ENCODE data around the gene RHOV.

The RHOV gene

DNA sequence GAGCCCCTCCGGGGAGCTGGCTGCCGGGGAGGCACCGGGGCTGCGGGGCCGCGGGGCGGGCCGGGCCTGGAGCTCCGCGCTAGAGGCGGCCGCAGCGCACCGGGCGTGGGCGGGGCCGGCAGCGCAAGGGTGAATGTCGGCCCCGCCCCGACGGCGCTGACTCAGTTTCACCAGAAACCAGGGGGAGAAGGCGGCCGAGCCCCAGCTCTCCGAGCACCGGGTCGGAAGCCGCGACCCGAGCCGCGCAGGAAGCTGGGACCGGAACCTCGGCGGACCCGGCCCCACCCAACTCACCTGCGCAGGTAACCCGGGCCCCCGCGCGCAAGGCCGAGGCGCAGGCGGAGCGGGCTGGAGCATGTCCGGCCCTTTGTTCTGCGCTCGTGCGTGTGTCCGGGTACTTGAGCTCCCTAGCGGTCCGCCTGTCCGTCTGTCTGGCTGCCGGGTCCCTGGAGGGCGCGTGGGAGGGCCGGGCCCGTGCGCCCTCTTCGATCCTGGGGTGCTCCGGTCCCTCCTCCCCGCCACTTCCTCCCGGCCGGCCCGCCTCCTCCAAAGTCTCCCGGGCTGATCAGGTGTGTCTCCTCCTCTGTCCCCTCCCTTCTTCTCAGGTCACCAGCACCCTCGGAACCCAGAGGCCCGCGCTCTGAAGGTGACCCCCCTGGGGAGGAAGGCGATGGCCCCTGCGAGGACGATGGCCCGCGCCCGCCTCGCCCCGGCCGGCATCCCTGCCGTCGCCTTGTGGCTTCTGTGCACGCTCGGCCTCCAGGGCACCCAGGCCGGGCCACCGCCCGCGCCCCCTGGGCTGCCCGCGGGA is 29.9 kb downstream of the RHOV start, which contains the start of gene SPINT1:
Gene SPINT1, plus strand, starts transcription at position 164 of the 811 bp plus-strand sequence. Its CDS starts 507 bp downstream, at position 671.
- DNase-seq, result no peak

DNA sequence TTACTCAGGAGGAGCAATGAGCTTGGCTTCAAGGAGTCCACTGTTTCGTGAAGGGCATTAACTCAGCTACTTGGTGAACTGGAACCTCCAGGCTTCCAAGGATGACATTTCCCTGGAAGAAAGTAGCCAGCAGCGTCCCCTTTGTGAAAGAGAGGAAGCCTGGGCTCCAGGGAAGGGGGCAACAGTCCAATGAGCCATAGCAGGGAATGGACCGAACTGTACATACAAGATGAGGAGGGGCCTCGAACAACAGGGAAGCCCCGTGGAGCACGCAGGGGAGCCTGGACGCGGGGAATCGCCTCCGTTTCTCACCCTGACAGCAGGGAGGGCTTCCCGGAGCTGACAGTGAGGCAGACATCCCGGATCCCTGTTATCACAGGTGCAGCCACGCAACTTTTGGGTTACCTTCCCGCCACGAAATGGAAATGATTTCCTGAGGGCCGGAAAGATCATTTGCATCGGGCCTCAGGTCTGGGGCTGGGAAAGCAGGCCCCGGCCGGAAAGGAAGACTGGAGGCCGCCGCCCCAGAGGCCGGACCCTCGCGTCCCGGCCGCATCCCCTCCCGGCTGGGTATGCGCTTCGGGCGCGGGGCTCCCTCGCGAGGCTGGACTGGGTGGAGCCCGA is 30.7 kb downstream of the RHOV start:
- DNase-seq, result no peak

DNA sequence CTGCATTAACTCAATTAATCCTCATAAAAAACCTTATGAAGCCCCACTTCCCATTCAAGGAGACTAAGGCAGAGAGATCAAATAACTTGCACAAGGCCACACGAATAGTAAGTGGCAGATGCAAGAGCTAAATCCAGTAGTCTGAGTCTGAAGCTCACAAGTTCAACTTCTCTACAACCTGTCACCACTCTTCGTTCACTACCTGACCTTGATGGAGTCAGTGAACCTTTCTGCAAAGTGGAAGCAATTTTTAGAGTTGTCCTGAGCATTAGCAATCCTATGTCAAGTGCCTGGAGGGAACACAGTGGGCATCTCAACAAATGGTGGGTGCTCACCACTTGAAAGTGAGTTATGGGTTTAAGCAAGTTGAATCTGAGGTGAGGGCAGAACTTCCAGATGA is 32.3 kb downstream of the RHOV start:
- DNase-seq, result no peak

DNA sequence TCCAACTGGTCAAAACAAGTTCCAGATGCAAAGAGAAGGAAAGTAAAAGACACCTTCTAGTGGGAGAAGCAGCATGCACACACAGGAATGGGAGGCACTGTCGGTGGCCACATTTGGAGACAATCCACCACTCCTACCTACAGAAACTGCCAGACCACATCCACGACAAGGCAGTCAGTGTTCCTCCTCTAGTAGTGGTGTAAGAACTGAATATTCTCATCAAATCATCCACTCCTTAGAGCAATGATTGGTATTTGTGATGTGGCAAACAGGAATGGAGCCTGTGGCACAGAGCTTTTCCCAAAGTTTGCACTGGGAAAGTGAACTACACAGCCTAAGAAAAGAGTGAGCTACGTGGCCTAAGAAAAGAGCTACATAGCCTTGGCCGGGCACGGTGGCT is 35.3 kb downstream of the RHOV start:
- DNase-seq, result no peak

DNA sequence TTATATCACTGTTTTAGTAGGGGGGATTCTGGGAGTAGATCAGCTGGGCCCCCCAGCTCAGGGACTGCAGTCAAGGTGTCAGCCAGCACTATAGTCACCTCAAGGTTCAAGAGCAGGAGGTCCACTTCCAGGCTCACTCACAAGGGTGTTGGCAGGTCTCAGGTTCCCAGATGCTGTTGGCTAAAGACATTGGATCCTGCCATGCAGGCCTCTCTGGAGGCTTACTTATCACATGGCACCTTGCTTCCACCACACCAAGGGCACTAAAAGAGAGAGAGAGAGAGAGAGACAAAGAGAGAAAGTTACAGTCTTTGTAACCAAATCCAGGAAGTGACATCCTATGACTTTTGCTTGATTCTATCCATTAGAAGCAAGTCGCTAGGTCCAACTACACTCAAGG is 38.0 kb downstream of the RHOV start:
- DNase-seq, result no peak

DNA sequence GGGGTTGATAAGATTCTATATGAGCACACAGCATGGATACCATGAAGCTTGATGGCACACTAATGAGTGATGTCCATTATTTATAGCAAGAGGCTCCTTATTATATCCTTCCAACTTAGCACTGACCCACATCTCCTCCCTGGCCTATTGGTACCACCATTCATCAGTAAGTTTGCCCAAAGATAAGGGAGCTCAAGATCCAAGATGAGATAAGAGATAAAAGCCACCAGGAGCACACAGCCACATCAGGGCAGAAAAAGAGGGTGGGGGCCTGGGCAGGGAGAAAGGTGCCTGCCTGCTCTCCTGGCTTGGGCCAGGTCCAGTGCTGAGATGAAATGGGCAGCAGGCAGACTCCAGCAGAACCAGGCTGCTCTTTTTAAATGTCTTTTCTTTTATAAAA is 41.1 kb downstream of the RHOV start:
- DNase-seq, result no peak

DNA sequence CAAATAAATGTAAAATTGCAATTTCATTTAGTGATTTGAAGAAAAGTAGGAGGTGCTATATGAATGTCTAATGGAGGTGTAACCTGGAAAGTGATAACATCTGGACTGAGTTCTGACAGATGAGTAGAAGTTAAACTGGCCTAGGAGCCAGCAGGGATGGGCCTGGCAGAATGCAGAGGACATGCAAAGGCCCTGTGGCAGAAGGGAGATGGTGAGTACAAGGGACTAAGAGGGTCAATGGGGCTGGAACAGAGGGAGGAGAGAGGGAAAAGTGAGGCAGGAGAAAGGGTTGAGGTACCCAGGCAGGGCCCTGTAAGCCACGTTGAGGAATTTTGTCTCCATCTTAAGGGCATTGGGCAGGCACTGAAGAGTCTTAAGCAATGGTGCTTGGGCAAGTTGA is 42.2 kb downstream of the RHOV start:
- no peak for DNase-seq

DNA sequence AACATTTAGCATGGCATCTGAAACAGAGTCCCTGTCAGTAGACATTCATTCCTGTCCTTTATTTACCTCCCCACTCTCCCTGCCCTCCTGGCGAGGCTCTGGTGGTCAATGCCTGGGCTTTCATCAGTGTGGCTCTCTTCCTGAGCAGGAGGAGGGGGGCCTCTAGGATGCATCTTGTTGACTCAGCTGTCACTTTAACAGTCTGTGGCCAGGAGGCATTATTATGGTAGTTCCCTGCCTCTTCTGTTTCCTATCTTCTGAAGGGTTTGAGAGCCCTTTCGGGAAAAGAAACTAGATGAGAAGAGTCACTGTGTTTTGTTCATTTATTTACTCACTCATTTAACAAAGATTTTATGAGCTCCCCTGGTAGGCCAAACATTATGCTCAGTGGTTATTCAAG is 43.1 kb downstream of the RHOV start:
- DNase-seq, result no peak

DNA sequence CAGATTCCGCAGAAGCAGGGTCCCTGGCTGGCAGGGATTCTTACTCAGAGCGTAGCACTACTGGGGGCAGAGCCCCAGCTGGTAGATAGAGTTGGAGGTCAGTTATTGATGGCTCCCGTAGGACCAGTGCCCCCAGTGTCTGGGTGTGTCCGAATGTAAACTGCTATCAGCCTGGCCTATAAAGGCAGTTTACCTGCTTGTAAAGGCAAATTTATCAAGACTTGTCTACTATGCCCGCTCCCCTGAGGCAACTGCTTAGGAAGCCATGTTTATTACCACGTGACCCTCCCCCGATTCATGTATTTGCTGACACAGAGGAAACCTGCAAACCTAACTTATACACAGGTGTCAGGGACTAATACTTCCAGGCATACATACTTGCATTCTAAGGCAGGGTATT is 44.9 kb downstream of the RHOV start:
- no peak for DNase-seq

DNA sequence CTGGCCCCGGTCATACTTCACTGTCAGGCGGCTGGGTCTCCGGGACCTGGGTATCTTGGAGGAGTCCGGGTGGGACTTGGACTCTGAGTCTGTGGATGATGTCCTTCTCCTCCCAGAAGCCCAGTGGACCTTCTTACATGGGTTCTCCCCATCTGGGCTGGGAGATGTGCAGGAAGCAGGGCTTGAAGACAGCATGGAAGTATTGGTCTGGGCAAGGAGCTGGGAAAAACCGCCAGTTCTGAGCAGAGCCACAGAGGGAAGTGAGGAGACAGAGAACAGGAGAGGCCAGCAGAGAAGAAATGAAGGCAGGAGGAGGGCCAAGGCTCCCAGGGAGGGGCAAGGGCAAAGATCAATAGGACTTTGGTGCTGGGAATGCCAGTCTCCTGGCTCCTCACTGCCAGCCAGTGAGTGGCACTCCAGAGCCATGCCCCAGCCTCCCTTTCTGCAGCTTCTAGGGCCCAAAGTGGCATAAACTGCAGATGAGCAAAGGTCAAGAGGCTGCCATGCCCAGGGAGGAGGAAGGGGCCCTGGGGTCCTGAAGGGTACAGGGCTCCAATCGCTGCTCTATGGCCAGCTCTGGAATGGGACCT is 45.5 kb downstream of the RHOV start, which contains the start of gene PPP1R14D:
Gene PPP1R14D, minus strand, starts transcription at position 262 of the 590 bp plus-strand sequence. Its CDS starts 67 bp downstream, at position 195.
- no peak for DNase-seq

DNA sequence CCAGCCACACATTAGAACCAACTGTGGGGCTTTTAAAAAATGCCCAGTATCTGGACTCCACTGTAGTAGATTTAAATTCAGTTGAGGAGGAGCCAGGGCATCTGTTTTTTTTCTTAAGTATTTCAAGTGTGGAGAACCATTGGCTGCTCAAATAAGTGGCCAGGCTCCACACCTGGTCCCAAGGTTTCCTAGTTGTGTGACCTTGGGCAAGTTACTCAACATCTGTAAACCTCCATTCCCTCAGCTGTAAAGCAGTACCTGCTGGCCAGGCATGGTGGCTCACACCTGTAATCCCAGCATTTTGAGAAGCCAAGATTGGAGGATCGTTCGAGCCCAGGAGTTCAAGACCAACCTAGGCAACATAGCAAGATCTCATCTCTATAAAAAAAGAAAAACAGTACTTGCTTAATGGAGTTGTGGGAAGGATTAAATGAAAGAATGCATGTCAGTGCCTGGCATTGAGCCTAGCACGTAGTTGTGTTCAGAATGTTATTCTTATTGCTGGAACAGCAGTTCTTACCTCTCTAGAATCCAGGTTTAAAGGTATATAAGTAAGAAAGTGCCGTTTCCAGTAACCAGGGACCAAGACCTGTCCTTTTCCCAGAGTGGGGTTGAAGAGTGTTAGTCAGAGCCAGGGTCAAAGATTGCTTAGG is 47.5 kb downstream of the RHOV start:
- no peak for DNase-seq

DNA sequence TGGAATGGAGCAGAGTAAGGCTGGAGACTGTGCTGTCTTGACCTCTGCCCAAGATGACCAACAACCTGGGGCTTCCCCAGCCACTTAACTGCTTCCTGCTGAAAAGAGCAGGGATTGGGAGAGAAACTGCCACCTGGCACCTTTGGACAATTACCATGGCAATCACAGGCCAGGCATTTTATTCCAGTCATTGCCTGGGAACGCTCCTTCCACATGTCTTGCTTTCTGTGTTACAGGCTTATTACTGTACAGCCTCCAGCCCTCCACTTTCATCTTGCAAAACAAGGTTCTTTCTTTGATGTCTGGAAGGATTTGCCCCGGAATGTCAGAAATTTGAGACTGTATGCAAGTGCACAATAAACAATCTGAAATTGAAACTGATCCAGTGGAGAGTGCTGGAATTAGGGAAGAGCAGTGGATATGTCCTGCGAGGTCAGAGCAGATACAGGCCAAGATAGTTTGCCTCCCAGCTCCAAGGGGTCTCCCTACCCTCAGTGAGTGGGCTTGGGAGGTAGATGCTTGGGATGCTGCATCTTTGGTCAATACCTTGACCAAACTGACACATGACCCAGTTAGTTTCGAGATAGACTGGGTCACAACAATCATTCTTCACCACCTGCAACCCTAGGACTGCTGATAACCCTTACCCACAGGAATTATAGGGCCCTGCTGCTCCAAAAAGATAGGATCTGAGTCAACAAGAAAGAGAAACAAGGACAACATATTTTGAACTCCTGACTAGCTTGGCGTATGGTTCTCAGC is 48.2 kb downstream of the RHOV start:
- no peak for DNase-seq

DNA sequence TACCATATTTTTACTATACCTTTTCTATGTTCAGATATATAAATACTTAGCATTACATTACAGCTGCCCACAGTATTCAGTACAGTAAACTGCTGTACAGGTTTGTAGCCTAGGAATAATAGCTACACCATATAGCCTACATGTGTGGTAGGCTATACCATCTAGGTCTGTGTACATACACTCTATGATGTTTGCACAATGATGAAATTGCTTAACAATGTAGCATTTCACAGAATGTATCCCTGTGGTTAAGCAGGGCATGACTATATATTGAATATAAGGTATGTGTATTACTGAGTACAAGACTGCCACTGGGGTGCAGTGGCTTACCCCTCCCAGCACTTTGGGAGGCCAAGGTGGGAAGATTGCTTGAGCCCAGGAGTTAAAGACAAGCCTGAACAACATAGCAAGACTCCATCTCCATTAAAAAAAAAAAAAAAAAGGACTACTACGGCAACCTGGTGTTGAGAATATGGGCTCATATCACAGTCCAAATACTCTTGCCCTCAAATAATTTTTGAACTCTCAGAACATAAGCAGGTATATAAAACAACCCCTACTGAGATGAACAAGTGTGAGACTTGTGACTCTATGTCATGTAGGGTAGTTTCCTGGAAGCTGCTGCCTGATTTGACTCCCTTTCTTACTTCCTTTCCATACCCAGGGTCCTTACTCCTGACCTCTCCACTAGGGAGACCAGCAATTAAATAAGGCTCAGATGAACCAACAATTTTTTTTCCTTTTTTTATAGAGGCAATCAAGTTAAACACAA is 50.3 kb downstream of the RHOV start:
- no peak for DNase-seq

All from femur (tissue), 1 donor.